HEK293 (cell line): ENCODE results near the gene SYNGAP1.

ENCODE experiments used
- CTCF ChIA-PET: fragments of 350-600 bp; formaldehyde crosslinking; extraction: SDS; loops from one replicate; lab custom pipeline; 2021; ENCODE audit warnings: antibody characterized with exemption; lab: Yijun Ruan, JAX
- POLR2A ChIA-PET: fragments of 300-600 bp; formaldehyde crosslinking; extraction: SDS; loops from one replicate; lab custom pipeline; 2020; ENCODE audit warnings: antibody characterized with exemption, inconsistent platforms; lab: Yijun Ruan, JAX
- H3K27ac ChIP-seq: fragments of 200-500 bp; sonication (Bioruptor generic); 2 replicates; pipeline ENCODE4 v1.5.1; 2014; ENCODE audit warnings: low read depth, low read length, control low read depth, inconsistent platforms; ENCODE audit errors: extremely low read depth
- H3K36me3 ChIP-seq, 2 experiments: fragments of 200-500 bp in 1 of 2; sonication (Bioruptor generic) in 1 of 2; 1 replicate in 1 of 2; 2 replicates in 1 of 2; pipeline ENCODE4 v1.5.1; 2014 to 2017; ENCODE audit warnings: inconsistent platforms in 2 of 2, low read length in 2 of 2; ENCODE audit not compliant: control insufficient read depth in 2 of 2, insufficient read depth in 1 of 2
- H3K4me1 ChIP-seq: fragments of 200-500 bp; sonication (Bioruptor generic); 2 replicates; pipeline ENCODE4 v1.5.1; 2014; ENCODE audit warnings: mild to moderate bottlenecking, low read length, inconsistent platforms; ENCODE audit not compliant: control insufficient read depth, insufficient read depth
- H3K4me3 ChIP-seq: 2 replicates; pipeline ENCODE4 v1.5.1; 2011; ENCODE audit warnings: low read depth, mild to moderate bottlenecking, control low read depth, low read length, moderate library complexity
- H3K9me3 ChIP-seq: fragments of 200-500 bp; sonication (Bioruptor generic); 2 replicates; pipeline ENCODE4 v1.5.1; 2014; ENCODE audit warnings: low read depth, low read length, inconsistent platforms; ENCODE audit not compliant: control insufficient read depth, insufficient read depth
- BCL11A ChIP-seq: fragments of 450-650 bp; formaldehyde crosslinking; IDR thresholded peaks from 2 replicates; pipeline ENCODE4 v1.5.1; 2016; ENCODE audit warnings: low read depth, missing biosample characterization, missing genetic modification characterization
- GLIS1 ChIP-seq: fragments of 450-650 bp; formaldehyde crosslinking; IDR thresholded peaks from 2 replicates; pipeline ENCODE4 v1.5.1; 2016; ENCODE audit warnings: missing biosample characterization, missing genetic modification characterization
- HOXA7 ChIP-seq: sonication (generic); formaldehyde crosslinking; IDR thresholded peaks from 2 replicates; pipeline ENCODE4 v1.8.1; 2022; ENCODE audit warnings: missing genetic modification reagents, borderline replicate concordance
- HOXD13 ChIP-seq: sonication (generic); formaldehyde crosslinking; IDR thresholded peaks from 2 replicates; pipeline ENCODE4 v1.8.0; 2022; ENCODE audit warnings: missing genetic modification reagents, borderline replicate concordance
- SP2 ChIP-seq: fragments of 450-650 bp; formaldehyde crosslinking; IDR thresholded peaks from 2 replicates; pipeline ENCODE4 v1.5.1; 2016; ENCODE audit warnings: missing biosample characterization, missing genetic modification characterization
- TRIM28 ChIP-seq: IDR thresholded peaks from 2 replicates; pipeline ENCODE4 v1.6.1; 2011; ENCODE audit warnings: low read length, control low read depth, borderline replicate concordance
- ZBTB20 ChIP-seq: fragments of 450-650 bp; formaldehyde crosslinking; IDR thresholded peaks from 2 replicates; pipeline ENCODE4 v1.5.1; 2016; ENCODE audit warnings: missing biosample characterization, missing genetic modification characterization
- ZBTB8A ChIP-seq: fragments of 450-650 bp; formaldehyde crosslinking; IDR thresholded peaks from 2 replicates; pipeline ENCODE4 v1.5.1; 2016; ENCODE audit warnings: missing biosample characterization, missing genetic modification characterization
- ZNF10 ChIP-seq: fragments of 450-650 bp; formaldehyde crosslinking; IDR thresholded peaks from 2 replicates; pipeline ENCODE4 v1.5.1; 2017; ENCODE audit warnings: missing biosample characterization, missing genetic modification characterization
- ZNF146 ChIP-seq: fragments of 450-650 bp; formaldehyde crosslinking; IDR thresholded peaks from 2 replicates; pipeline ENCODE4 v1.5.1; 2016; ENCODE audit warnings: missing biosample characterization, missing genetic modification characterization
- ZNF211 ChIP-seq: fragments of 450-650 bp; formaldehyde crosslinking; IDR thresholded peaks from 2 replicates; pipeline ENCODE4 v1.5.1; 2016; ENCODE audit warnings: low read depth, missing biosample characterization, missing genetic modification characterization
- ZNF311 ChIP-seq: fragments of 450-650 bp; formaldehyde crosslinking; IDR thresholded peaks from 2 replicates; pipeline ENCODE4 v1.5.1; 2017; ENCODE audit warnings: missing biosample characterization, missing genetic modification characterization, borderline replicate concordance
- ZNF324 ChIP-seq: fragments of 450-650 bp; formaldehyde crosslinking; IDR thresholded peaks from 2 replicates; pipeline ENCODE4 v1.5.1; 2016; ENCODE audit warnings: missing biosample characterization, missing genetic modification characterization
- ZNF394 ChIP-seq: fragments of 450-650 bp; formaldehyde crosslinking; IDR thresholded peaks from 2 replicates; pipeline ENCODE4 v1.5.1; 2016; ENCODE audit warnings: missing biosample characterization, missing genetic modification characterization, mild to moderate bottlenecking, moderate library complexity, borderline replicate concordance
- ZNF426 ChIP-seq: fragments of 450-650 bp; formaldehyde crosslinking; IDR thresholded peaks from 2 replicates; pipeline ENCODE4 v1.5.1; 2017; ENCODE audit warnings: missing biosample characterization, missing genetic modification characterization, mild to moderate bottlenecking, inconsistent platforms, moderate library complexity
- ZNF529 ChIP-seq: fragments of 450-650 bp; formaldehyde crosslinking; IDR thresholded peaks from 2 replicates; pipeline ENCODE4 v1.5.1; 2017; ENCODE audit warnings: missing genetic modification characterization, missing biosample characterization; ENCODE audit not compliant: insufficient replicate concordance
- ZNF549 ChIP-seq: fragments of 450-650 bp; IDR thresholded peaks from 2 replicates; pipeline ENCODE4 v1.5.1; 2018; ENCODE audit warnings: missing biosample characterization, missing genetic modification characterization, mild to moderate bottlenecking, inconsistent platforms, moderate library complexity
- ZNF610 ChIP-seq: fragments of 450-650 bp; formaldehyde crosslinking; IDR thresholded peaks from 2 replicates; pipeline ENCODE4 v1.5.1; 2016; ENCODE audit warnings: missing biosample characterization, missing genetic modification characterization, borderline replicate concordance
- ZNF629 ChIP-seq: fragments of 450-650 bp; formaldehyde crosslinking; IDR thresholded peaks from 2 replicates; pipeline ENCODE4 v1.5.1; 2017; ENCODE audit warnings: missing biosample characterization, missing genetic modification characterization
- ZNF660 ChIP-seq: fragments of 450-650 bp; IDR thresholded peaks from 2 replicates; pipeline ENCODE4 v1.5.1; 2018; ENCODE audit warnings: missing biosample characterization, mild to moderate bottlenecking, missing genetic modification characterization
- ZNF670 ChIP-seq: fragments of 450-650 bp; formaldehyde crosslinking; IDR thresholded peaks from 2 replicates; pipeline ENCODE4 v1.5.1; 2016; ENCODE audit warnings: missing biosample characterization, missing genetic modification characterization, low read depth
- ZNF785 ChIP-seq: fragments of 450-650 bp; formaldehyde crosslinking; IDR thresholded peaks from 2 replicates; pipeline ENCODE4 v1.5.1; 2016; ENCODE audit warnings: missing biosample characterization, missing genetic modification characterization
- ZNF792 ChIP-seq: fragments of 450-650 bp; formaldehyde crosslinking; IDR thresholded peaks from 2 replicates; pipeline ENCODE4 v1.5.1; 2016; ENCODE audit warnings: missing biosample characterization, missing genetic modification characterization
- ZSCAN16 ChIP-seq: fragments of 450-650 bp; formaldehyde crosslinking; IDR thresholded peaks from 2 replicates; pipeline ENCODE4 v1.5.1; 2016; ENCODE audit warnings: missing biosample characterization, missing genetic modification characterization
- TF ChIP-seq, protein P1 (sequence below): fragments of 450-650 bp; formaldehyde crosslinking; IDR thresholded peaks from 2 replicates; pipeline ENCODE4 v1.5.1; 2016; ENCODE audit warnings: missing biosample characterization, missing genetic modification characterization
- TF ChIP-seq, protein P2 (sequence below): fragments of 450-650 bp; formaldehyde crosslinking; IDR thresholded peaks from 2 replicates; pipeline ENCODE4 v1.5.1; 2016; ENCODE audit warnings: missing biosample characterization, missing genetic modification characterization
- TF ChIP-seq, protein P3 (sequence below): fragments of 450-650 bp; formaldehyde crosslinking; conservative IDR thresholded peaks from 2 replicates; pipeline ENCODE4 v1.5.1; 2016; ENCODE audit warnings: low read depth, missing biosample characterization, missing genetic modification characterization
- TF ChIP-seq, protein P4 (sequence below): fragments of 450-650 bp; formaldehyde crosslinking; IDR thresholded peaks from 2 replicates; pipeline ENCODE4 v1.5.1; 2016; ENCODE audit warnings: missing biosample characterization, missing genetic modification characterization

SYNGAP1 gene

DNA sequence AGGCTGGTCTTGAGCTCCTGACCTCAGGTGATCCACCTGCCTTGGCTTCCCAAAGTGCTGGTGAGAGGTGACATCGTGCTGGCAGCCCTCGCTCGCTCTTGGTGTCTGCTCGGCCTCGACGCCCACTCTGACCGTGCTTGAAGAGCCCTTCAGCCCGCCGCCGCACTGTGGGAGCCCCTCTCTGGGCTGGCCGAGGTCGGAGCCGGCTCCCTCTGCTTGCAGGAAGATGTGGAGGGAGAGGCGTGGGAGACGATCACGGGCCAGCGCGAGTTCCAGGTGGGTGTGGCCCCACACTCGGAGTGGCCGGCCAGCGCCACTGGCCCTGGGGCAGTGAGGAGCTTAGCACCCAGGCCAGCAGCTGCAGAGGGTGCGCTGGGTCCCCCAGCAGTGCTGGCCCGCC is 82.6 kb downstream of the SYNGAP1 start:
- Histone ChIP-seq H3K4me1 (no peaks in the 10 kb centered on the region), H3K9me3 (no peaks in the 10 kb centered on the region), H3K36me3 (no peaks in the 10 kb centered on the region), H3K4me3 (no peak overlapping the region), H3K27ac (no peak overlapping the region)
- ChIA-PET CTCF (interaction anchor here (0.6 to 0.7 kb wide), 2 partner anchors 354 to 1025 kb away, joined by 3 to 4 read pairs; no protein-coding TSS in a partner anchor), POLR2A (interaction anchor here (0.6 kb wide), 2 partner anchors 50 to 349 kb away, joined by 3 to 4 read pairs; no protein-coding TSS in a partner anchor)
- TF ChIP-seq, protein P1, sequence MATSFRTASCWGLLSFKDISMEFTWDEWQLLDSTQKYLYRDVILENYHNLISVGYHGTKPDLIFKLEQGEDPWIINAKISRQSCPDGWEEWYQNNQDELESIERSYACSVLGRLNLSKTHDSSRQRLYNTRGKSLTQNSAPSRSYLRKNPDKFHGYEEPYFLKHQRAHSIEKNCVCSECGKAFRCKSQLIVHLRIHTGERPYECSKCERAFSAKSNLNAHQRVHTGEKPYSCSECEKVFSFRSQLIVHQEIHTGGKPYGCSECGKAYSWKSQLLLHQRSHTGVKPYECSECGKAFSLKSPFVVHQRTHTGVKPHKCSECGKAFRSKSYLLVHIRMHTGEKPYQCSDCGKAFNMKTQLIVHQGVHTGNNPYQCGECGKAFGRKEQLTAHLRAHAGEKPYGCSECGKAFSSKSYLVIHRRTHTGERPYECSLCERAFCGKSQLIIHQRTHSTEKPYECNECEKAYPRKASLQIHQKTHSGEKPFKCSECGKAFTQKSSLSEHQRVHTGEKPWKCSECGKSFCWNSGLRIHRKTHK (tag by site-specific recombination), result 0 out of 2 replicates have a peak, but pooled peaks have one; percentile 14
- no peak for TF ChIP-seq ZSCAN16 (tag by site-specific recombination)
- TF ChIP-seq ZNF10 (tag by site-specific recombination), result no peak
- no peak for TF ChIP-seq ZNF426 (tag by site-specific recombination)
- TF ChIP-seq GLIS1, result no peak
- no peak for TF ChIP-seq ZNF211 (tag by site-specific recombination)
- no peak for TF ChIP-seq SP2
- no peak for TF ChIP-seq HOXD13
- no peak for TF ChIP-seq TRIM28
- TF ChIP-seq ZNF785 (tag by site-specific recombination), result no peak
- no peak for TF ChIP-seq ZNF549
- peak; percentile 61 for TF ChIP-seq ZNF529 (tag by site-specific recombination)
- no peak for TF ChIP-seq ZNF146 (tag by site-specific recombination)
- 0 out of 2 replicates have a peak, but pooled peaks have one; percentile 15 for TF ChIP-seq ZBTB8A
- TF ChIP-seq ZNF629 (tag by site-specific recombination), result no peak
- TF ChIP-seq, protein P2, sequence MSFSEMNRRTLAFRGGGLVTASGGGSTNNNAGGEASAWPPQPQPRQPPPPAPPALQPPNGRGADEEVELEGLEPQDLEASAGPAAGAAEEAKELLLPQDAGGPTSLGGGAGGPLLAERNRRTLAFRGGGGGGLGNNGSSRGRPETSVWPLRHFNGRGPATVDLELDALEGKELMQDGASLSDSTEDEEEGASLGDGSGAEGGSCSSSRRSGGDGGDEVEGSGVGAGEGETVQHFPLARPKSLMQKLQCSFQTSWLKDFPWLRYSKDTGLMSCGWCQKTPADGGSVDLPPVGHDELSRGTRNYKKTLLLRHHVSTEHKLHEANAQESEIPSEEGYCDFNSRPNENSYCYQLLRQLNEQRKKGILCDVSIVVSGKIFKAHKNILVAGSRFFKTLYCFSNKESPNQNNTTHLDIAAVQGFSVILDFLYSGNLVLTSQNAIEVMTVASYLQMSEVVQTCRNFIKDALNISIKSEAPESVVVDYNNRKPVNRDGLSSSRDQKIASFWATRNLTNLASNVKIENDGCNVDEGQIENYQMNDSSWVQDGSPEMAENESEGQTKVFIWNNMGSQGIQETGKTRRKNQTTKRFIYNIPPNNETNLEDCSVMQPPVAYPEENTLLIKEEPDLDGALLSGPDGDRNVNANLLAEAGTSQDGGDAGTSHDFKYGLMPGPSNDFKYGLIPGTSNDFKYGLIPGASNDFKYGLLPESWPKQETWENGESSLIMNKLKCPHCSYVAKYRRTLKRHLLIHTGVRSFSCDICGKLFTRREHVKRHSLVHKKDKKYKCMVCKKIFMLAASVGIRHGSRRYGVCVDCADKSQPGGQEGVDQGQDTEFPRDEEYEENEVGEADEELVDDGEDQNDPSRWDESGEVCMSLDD, result no peak
- TF ChIP-seq ZNF670 (tag by site-specific recombination), result no peak
- no peak for TF ChIP-seq ZNF792 (tag by site-specific recombination)
- no peak for TF ChIP-seq HOXA7
- TF ChIP-seq ZNF610, result peak; percentile 35; the same call in 1 of the 2 replicates
- TF ChIP-seq, protein P3, sequence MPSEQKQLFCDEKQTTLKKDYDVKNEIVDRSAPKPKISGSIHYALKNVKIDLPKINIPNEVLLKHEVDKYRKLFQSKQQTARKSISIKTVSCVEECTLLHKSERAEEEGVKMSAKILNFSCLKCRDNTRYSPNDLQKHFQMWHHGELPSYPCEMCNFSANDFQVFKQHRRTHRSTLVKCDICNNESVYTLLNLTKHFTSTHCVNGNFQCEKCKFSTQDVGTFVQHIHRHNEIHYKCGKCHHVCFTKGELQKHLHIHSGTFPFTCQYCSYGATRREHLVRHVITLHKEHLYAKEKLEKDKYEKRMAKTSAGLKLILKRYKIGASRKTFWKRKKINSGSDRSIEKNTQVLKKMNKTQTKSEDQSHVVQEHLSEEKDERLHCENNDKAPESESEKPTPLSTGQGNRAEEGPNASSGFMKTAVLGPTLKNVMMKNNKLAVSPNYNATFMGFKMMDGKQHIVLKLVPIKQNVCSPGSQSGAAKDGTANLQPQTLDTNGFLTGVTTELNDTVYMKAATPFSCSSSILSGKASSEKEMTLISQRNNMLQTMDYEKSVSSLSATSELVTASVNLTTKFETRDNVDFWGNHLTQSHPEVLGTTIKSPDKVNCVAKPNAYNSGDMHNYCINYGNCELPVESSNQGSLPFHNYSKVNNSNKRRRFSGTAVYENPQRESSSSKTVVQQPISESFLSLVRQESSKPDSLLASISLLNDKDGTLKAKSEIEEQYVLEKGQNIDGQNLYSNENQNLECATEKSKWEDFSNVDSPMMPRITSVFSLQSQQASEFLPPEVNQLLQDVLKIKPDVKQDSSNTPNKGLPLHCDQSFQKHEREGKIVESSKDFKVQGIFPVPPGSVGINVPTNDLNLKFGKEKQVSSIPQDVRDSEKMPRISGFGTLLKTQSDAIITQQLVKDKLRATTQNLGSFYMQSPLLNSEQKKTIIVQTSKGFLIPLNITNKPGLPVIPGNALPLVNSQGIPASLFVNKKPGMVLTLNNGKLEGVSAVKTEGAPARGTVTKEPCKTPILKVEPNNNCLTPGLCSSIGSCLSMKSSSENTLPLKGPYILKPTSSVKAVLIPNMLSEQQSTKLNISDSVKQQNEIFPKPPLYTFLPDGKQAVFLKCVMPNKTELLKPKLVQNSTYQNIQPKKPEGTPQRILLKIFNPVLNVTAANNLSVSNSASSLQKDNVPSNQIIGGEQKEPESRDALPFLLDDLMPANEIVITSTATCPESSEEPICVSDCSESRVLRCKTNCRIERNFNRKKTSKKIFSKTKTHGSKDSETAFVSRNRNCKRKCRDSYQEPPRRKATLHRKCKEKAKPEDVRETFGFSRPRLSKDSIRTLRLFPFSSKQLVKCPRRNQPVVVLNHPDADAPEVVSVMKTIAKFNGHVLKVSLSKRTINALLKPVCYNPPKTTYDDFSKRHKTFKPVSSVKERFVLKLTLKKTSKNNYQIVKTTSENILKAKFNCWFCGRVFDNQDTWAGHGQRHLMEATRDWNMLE (tag by site-specific recombination), result no peak
- TF ChIP-seq ZNF394 (tag by site-specific recombination), result no peak
- no peak for TF ChIP-seq BCL11A (tag by site-specific recombination)
- TF ChIP-seq ZNF660 (tag by site-specific recombination), result no peak
- no peak for TF ChIP-seq ZNF324 (tag by site-specific recombination)
- TF ChIP-seq, protein P4, sequence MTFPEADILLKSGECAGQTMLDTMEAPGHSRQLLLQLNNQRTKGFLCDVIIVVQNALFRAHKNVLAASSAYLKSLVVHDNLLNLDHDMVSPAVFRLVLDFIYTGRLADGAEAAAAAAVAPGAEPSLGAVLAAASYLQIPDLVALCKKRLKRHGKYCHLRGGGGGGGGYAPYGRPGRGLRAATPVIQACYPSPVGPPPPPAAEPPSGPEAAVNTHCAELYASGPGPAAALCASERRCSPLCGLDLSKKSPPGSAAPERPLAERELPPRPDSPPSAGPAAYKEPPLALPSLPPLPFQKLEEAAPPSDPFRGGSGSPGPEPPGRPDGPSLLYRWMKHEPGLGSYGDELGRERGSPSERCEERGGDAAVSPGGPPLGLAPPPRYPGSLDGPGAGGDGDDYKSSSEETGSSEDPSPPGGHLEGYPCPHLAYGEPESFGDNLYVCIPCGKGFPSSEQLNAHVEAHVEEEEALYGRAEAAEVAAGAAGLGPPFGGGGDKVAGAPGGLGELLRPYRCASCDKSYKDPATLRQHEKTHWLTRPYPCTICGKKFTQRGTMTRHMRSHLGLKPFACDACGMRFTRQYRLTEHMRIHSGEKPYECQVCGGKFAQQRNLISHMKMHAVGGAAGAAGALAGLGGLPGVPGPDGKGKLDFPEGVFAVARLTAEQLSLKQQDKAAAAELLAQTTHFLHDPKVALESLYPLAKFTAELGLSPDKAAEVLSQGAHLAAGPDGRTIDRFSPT (tag by site-specific recombination), result no peak
- TF ChIP-seq ZNF311 (tag by site-specific recombination), result no peak
- TF ChIP-seq ZBTB20, result no peak
